ENCODE results near the gene CPOX.

DNA sequence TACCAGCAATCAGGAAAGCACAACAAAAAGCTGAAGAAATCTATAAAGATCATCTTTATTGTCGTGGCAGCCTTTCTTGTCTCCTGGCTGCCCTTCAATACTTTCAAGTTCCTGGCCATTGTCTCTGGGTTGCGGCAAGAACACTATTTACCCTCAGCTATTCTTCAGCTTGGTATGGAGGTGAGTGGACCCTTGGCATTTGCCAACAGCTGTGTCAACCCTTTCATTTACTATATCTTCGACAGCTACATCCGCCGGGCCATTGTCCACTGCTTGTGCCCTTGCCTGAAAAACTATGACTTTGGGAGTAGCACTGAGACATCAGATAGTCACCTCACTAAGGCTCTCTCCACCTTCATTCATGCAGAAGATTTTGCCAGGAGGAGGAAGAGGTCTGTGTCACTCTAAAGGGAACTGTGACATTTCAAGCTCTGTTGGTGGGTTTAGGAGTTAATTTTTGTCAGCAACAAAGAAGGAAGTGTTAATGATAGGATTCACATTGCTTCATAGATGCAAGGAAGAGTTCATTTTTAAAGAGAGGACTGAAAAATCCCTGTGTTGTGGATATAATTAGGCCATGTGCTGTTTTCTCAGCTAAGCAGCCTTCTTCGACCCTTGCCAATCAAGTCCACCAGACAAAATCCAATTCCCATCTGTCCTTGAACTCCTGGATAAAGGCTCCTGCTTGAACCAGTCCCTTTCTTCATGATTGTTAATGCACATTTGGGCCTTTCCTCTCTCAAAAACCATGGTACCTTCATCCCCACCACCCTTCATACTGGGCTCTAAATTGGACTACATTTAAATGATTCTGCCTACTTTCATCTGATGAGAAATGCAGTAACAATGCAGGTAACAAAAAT is 60.5 kb downstream of the CPOX start:
- TF ChIP-seq HDGF (IDR thresholded peaks at IDR 0.05; ENCODE audit: borderline replicate concordance) (no peak), BHLHE40 (IDR thresholded peaks at IDR 0.05; ENCODE audit: borderline replicate concordance) (no peak), SUZ12 (IDR thresholded peaks at IDR 0.05) (no peak), ARNT (IDR thresholded peaks at IDR 0.05) (no peak), FOXM1 (IDR thresholded peaks at IDR 0.05; ENCODE audit: borderline replicate concordance) (no peak), FOXK2 (IDR thresholded peaks at IDR 0.05) (no peak), ELF4 (IDR thresholded peaks at IDR 0.05) (no peak), FOXA1 (IDR thresholded peaks at IDR 0.05) (no peak)
